ENCODE measurements around the gene GRIP2.
A peak's percentile ranks its signal among the peaks of the same experiment; 100 is the strongest.

GRIP2 gene

DNA sequence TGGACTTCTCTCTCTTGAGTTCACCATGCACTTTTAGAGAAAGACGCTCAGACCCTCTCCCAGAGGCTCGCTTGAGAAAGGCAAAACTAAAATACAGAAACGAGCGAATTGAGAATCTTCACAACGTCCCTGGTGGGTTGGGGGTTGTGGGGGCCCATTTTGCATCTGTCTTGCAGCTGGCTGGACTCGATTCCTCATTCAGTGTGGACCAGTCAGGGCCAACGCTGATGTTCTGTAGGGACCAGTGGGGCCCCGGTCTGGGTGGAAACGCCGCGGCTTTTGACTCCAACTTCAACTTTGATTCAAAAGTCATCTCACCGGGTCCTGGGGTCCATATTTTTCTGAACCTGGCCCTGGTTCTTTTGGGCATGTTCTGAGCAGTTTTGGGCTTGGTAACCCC is 69.7 kb downstream of the GRIP2 start:
- DNase-seq (ENCODE audit: low spot score) (no peak), FAIRE-seq (no peak)

DNA sequence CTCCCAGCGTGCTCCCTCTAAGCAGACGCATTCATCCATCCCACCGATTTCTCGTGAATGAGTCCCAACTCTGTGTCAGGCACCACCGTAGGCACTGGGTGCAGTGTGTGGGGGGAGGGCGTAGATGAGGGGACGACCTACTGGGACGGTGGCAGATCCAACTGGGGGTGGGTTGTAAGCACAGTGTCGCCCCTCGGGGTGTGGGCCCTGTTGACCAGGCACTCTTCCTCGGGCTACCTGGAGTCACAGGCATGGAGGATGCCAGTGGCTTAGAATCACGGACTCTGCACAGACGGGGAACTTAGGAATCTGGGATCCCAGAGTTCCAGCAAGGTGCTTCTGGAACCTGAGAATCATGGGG is 71.5 kb downstream of the GRIP2 start:
- DNase-seq (ENCODE audit: low spot score) (no peak), FAIRE-seq (no peak)

DNA sequence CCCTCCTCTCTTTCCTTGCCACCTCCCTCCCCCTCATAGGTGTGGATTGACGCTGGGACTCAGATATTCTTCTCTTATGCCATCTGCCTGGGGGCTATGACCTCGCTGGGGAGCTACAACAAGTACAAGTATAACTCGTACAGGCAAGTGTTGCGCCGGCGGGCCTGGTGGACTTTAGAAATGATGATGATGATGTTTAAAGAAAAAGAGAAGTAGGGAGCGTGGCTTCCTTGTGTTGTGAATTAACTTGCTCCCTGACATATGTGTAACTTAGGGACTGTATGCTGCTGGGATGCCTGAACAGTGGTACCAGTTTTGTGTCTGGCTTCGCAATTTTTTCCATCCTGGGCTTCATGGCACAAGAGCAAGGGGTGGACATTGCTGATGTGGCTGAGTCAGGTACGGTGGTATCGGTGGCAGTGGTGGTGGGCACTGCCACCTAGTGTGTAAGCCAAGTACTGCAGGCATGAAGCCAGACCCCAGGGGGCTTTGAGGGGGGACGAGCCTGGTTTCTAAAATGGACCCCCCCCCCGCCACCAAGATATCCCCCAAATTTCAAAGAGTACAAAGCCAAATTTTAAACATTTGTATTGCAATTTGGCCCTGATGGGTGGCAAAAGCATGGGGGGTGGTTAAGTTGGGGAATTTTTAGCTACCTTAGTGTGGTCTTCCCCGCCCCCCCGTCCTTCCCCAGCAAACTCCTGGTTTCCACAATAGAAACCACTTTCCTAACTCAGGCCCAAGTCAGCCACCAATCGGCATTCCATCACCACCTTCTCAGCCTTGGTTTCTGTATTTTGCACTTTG is 72.1 kb downstream of the GRIP2 start:
- DNase-seq (ENCODE audit: low spot score) (peak; percentile 79), FAIRE-seq (peak; percentile 84)

DNA sequence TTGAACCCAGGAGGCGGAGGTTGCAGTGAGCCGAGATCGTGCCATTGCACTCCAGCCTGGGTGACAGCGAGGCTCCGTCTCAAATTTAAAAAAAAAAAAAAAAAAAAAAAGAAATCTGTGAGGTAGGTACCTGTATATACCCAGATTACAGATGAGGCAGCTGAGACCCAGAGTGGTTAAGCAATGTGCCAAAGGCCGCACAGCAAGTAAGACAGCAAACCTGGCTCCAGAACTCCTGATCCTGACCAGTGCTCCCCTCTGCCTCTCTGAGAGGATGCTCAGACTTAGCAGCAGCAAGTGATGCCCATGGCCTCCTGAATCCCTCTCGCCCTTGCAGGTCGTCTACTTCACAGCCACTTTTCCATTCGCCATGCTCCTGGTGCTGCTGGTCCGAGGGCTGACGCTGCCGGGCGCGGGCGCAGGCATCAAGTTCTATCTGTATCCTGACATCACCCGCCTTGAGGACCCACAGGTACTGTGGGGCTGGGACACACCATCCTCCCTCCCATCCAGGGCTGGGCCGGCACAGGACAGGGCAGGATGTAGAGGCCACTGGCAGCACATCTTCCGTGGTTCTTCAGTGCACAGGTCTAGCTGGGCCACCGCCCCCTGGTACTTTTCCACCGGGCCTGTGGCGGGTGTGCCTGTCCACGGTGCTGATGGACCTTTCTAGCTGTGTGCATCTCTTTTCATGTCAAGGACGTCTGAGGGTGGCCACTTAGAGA is 73.8 kb downstream of the GRIP2 start:
- DNase-seq (ENCODE audit: low spot score) (no peak), FAIRE-seq (no peak)

DNA sequence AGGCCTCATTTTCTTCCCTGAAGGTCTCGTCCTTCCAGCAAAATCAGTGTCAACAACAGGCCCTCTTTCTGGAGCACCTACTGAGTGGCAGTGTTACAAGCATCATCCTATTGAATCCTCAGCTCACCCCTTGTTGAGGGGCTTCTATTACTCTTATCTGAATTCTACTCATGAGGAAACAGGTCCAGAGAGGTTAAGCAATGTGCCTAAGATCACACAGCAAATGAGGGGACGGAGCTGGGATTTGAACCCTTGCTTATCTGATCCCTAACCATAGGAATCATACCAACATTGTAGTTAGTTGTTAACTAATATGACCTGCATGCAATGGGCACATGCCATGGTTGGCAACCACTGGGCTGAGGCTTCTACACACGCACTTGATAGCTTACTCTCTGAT is 74.7 kb downstream of the GRIP2 start:
- FAIRE-seq (peak; percentile 23), DNase-seq (ENCODE audit: low spot score) (no peak)

DNA sequence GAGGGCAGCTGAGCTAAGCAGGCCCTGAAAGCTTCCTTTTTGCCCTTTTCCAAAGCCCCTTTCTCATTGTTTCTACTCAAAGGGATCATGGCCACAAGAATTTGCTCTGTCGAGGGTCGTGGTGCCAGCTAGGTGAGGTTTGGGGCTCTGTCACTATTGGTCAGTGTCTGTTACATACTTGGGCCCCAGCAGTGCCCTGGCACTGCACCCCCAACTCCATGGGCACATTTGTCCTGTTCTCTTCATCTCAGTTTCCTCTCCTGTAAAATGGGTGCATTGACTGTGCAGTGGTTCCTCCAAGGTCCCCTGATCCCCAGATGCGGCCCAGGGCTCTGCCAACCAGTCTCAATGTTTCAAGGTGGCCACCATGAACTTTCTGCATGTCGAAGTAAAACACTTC is 75.6 kb downstream of the GRIP2 start:
- FAIRE-seq, result no peak

DNA sequence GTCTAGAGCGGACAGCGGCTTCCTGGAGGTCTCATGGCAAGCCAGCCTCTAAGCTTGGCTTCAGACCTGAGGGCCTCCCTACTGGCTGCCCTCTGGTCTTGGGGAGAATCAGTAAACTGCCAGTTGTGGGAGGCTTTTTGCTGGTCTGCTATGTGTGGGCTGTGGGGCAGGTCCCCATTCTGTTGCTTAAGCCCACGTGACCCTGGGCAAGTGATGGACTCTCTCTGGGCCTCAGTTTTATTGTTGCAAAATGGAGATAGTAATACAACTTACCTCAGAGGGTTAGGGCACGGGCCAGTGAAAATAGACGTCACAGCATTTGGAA is 76.0 kb downstream of the GRIP2 start:
- FAIRE-seq (no peak), DNase-seq (ENCODE audit: low spot score) (no peak)

More for the DNA sequence above, 75.6 kb downstream of the GRIP2 start:
- DNase-seq (ENCODE audit: low spot score), result no peak

DNA sequence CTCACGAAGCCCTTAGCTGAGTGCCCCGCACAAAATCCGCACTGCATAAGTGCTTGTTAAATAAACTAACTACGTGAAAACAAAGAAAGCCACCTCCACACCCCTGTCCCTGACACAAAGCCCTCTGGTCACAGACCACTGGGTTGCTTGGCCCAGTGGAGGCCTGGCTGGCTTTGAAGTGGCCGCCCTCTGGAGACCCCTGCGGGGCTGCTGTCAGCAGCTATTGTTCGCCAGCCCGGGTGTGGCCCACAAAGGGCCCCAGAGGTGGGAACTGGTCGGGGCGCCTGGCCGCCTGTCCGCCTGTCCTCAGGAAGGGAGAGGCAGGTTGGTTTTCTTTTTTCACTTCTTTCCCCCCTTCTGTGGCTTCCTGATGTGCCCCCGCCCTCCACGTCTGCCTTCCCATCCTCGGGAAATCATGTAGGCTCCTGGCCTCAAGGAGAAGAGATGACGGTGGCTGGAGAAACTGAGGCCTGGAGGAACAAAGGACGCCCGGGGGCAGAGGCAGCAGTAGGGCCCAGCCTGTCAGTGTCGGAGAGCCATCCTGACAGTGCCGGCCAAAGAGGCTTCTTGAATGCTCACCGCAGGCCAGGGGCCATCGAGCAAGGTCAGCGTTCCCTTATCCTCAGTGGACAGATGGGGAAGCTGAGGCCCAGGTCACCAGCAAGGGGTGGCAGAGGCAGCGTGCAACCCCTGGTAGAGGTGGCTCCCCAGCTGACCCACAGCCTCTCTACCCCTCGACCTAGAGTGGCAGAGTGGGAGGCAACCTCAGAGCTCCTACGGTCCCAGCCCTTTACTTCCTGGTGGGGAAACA is 76.6 kb downstream of the GRIP2 start:
- DNase-seq (ENCODE audit: low spot score), result no peak
- FAIRE-seq, result no peak

DNA sequence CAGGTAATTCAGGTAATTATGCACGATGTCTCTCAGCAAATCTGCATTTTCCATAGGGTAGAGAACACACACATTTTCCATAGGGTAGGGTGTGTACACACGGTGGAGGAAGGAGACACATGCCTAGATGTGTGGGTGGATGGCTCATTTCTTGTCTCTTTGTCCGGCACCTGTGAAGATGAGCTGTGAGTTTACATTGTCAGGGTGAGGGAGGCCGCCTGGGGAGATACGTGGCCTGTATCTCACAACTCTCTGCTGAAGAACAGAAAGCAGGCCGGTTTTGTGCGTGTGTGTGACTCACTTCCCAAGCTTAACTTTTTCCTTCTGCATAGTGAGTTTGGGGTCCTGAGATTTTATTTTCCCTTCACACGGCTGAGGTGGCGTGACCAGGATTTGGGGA is 77.4 kb downstream of the GRIP2 start:
- DNase-seq (ENCODE audit: low spot score), result no peak
- FAIRE-seq, result no peak

DNA sequence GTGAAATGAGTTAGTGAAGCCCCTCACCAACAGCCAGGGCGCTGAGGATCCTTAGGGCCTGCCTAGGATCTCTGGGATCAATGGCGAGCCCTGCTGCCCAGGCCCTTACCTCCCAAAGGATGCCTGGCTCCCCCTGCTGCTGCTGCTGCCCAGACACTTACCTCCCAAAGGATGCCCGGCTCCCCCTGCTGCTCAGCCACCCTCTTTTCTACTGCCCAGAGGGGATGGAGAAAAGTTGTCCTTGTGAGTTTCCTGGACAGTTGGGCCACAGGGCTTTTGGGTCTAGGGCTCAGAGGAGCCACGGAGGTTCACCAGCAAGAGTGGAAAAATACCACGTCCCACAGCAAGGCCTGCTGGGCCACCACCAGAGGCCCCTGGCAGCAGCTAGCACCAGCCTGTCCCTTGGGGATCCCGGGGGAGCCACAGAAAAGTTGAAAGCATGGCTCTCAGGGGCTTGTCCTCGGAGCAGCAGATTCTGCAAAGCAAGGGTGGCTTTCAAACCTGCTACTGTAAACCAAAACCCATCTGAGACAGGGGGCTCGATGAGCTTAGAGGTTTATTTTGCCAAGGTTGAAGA is 78.3 kb downstream of the GRIP2 start:
- no peak for FAIRE-seq
- DNase-seq (ENCODE audit: low spot score), result peak; percentile 54

DNA sequence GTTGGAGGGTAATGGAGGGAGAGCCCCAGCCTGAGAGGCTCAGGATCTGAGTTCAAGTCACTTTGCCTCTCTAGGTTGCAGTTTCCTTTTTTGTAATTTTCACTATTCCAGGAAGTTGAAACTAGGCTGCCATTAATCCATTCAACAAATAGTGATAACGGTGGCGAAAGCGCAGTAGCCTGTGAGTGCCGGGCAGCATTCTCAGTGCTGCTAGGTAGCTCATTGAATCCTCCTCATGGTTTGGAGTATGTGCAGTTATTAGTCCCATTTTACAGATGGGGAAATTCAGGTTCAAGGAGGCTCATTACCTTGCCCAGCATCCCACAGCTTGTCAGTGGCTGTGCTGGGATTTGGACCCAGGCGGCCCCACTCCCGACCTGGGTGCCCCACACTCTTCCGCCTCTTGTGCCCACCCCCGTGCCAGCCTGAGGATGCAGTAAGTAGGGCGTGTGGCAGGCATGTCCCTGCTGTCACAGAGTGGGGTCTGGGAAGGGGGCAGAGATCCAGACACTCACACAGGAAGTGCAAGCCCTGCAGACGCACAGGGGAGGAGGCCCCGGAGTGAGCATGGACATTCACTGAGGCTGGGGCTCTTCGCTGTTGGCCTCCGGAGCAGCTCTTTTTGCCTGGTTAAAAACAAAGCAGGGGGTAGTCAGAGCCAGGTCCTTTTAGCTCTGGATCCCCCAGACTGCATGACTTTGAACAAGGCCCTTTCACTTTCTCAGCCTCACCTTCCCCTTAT is 79.0 kb downstream of the GRIP2 start:
- DNase-seq (ENCODE audit: low spot score), result no peak
- no peak for FAIRE-seq

DNA sequence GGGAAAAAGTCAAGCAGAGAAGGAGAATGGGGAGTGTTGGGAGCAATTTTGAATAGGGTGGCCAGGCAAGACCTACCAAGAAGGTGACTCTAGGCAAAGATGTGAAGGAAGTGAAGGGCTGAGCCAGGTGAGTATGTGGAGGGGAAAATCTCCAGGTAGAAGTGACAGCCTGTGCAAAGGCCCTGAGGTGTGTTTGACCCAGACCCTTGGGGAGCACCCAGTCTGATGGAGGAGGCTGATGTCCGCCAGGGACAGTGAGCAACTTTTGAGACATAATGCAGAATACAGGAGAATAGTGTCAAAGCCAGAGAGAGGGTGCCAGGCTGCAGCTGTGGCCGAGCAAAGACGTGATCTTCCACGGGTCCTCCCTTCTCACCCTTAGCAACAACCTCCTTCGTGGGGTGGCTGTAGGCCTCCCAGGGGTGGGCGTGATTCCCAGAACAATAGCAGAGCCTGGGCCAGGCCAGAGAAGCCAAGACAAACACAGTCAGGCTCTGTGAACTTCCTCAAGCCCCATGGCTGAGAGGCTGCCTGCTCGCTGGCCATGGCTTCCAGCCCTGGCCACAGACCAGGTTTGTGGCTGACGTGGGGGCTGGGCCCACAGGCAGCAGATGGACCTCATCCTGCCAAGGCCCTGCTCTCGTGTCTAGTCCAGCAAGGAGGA is 79.7 kb downstream of the GRIP2 start:
- DNase-seq (ENCODE audit: low spot score), result no peak

DNA sequence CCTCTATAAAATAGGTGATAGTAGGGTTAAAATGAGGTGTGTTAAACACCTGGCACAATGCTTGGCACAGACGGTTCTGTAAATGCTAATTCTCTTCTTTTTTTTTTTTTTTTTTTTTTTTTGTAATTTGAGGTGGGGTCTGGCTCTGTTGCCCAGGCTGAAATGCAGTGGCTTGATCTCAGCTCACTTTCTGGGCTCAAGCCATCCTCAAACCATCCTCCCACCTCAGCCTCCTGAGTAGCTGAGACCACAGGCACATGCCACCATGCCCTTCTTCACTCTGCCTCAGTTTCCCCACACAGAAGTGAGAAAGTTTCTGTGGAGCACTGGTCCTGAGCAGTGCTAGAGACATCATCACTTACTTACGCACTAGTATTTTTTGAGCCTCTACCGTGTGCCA is 80.4 kb downstream of the GRIP2 start:
- FAIRE-seq, result no peak
- no peak for DNase-seq (ENCODE audit: low spot score)

More for the DNA sequence above, 79.7 kb downstream of the GRIP2 start:
- FAIRE-seq, result no peak

DNA sequence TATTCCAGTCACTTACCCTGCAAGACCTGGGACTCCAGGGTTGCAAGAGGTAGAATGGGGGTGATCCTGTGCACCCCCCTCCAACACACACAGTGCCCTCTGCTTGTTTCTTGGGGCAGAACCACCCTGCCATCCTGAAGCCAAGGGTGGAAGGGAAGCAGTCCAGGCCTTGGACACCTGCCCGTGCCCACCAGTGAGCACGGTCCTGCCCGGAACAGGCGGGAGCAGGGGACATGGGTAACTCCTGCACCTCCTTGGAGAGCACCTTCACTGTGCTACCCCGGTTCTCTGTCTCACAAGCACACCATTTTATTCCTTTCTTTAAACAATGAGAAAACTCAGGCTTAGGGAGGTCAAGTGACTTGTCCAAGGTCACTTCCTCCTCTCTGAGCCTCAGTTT is 80.8 kb downstream of the GRIP2 start:
- DNase-seq (ENCODE audit: low spot score), result no peak
- FAIRE-seq, result peak; percentile 13

DNA sequence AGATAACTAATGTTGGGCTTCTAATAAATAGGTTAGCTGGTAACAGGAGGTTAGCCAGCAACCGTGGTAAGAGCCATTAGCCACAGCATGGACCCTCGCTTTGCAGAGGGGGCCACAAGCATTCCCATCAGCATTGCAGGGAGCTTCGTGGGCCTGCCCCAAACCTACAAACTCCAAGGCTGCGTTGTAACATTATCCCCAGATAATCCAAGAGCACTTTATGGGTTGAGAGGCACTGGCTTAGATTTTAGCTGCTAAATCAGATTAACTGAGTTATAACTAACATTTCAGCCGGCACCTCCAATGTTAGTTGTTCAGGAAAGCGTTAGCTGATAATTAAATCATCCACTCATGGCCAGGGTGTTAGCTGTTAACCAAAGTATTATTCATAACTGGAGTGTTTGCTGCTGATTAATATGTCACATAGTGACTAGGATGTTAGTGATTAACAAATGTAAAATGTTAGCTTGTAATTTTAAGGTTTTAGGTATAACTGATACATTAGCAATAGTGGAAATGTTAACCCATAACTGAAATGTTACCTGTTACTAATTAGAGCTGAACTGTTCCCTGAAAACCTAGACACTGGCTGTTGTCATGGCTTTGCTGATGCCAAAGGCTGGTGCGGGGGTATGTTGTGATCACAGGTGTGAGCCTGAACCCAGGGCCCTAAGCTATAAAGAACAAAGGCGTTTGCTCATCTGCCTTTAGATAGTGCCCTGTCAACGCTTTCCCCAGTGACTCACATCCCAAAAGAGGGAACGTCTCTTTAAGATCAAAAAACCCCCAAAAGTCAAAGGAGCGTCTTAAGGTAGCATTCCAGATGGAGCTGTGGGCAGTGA is 81.5 kb downstream of the GRIP2 start:
- DNase-seq (ENCODE audit: low spot score) (no peak), FAIRE-seq (no peak)

DNA sequence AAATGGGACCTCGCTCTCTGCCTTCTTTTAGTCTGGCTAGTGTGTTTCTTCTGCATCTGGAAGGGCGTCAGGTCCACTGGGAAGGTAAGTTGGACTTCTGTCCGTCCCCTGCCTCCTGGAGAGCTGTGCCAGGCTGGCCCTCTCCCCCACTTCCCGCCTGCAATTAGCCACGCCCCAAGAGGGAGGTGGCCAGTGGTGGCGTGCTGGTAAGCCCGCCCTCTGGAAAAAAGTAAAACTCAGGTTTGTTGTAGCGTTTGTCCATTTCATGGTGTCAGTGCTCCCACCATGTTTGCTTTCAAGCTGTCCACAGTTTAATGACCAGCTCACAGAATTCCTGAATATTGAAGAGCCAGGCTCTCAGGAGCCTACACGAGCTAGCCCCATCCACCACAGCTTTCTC is 82.1 kb downstream of the GRIP2 start:
- FAIRE-seq (no peak), DNase-seq (ENCODE audit: low spot score) (no peak)

DNA sequence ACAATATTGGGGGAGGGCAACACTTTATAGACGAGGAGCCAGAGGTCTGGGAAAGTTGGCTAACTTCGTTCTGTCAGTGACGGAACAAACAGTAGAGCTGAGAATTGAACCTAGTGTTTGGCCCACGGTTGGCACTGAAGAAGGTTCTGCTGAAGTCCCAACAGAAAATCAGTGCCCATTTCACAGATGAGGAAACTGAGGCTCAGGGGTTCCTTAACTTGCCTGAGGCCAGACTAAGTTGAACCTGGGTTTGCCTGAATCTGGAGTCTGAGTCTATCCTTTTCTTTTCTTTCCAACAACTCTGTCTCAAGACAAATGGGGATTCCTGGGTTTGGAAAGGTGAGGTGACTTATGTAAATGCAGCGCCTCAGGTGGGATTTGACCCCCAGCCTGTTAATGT is 82.7 kb downstream of the GRIP2 start:
- FAIRE-seq, result no peak
- no peak for DNase-seq (ENCODE audit: low spot score)

DNA sequence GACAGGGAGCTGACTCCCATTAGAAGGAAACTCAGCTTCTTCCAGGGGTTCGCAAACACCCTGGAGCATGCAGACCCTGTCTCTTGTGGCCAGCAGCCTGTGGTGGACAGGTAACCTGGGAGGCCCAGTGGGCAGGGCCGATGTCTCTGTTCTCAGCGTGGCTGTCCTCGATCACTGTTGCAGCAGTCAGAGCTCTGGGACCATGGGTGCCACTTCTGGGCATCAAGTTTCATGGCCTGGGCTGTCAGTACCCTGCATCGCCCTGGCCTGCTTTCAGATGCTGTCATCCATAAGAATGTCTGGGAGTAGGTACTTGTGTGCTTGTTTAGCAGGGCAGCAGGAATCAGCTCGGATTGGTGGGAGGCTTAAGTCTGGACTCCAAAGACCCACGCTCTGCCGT is 83.3 kb downstream of the GRIP2 start:
- DNase-seq (ENCODE audit: low spot score) (no peak), FAIRE-seq (no peak)

DNA sequence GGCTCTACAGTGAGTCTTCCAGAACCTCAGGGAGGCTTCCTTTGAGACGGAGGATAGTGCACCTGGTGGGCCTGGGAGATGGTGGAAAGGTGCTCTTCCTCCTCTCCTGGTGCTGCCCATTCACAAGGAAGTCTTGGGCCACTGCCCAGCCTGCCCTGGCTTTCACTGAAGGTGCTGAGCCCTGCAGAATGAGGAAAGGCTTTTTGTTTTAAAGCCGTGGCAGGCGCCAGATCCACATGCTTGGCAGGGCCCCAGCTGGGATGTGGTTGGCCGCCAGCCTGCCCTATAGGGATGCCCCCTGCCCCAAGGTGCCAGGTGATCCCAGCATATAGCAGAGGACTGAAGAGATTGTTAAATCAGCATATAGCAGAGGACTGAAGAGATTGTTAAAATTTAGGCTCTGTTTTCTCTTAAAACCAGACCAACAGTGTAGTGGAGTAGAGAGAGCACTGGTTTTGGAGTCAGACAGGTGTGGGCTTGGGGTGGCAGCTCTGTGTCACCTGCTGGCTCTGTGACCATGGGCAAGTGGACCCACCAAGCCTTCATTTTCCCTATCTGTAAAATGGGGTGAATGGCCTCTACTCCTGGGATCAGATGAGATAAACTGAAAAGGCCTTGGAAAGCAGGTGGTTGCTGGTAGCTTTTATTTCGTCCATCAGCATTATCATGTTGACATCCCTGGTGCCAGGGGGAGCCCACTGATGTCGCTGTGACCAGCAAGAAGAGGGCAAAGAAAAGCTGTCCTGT is 84.4 kb downstream of the GRIP2 start:
- DNase-seq (ENCODE audit: low spot score) (no peak), FAIRE-seq (no peak)

Data from urothelium cell line (cell line).